CD4-positive, alpha-beta T cell treated with Interleukin-6 at 100 ng/mL for 8 hours (primary cell): ENCODE data around the gene SPHK1.

ENCODE experiments used
- DNase-seq: peaks from one replicate; pipeline ENCODE4 v3.0.0-alpha.2; 2020; ENCODE audit warnings: mixed read lengths, low spot score

SPHK1 gene

DNA sequence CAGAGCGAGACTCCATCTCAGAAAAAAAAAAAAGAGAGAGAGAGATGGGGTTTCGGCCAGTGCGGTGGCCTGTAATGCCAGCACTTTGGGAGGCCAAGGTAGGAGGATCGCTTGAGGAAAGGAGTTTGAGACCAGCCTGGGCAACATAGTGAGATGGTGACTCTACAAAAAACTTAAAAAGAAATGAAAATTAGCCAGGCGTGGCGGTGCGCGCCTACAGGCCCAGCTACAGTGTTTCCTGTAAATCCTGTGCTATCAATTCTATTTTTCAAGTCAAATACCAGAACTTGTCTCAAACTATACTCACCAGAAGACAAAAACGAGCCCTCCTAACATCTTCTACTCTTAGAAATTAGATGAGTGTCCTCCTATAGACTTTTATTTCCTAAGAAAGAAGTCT lies 49.3 kb downstream of the SPHK1 start:
- DNase-seq: no peak

DNA sequence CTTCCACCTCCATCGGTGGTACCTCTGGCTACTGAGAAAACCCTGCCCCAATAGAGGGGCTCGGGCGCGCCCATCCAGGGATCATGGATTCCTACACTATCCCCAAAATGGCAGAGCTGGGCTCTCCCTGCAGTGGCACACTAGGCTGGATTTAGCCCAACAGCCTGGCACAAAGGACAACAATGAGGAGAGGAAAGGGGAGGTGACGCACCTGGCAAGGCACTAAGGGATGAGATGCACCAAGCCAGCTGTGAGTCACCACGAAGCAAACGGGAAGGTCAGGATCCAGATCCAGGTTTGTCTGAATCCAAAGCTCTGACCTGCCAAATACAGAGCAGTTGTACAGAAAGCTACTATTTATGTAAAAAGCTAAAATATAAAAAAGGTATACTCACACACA lies 50.5 kb downstream of the SPHK1 start:
- DNase-seq: no peak

- DNase-seq: no peak
These were observed 51.3 kb downstream of the SPHK1 start for GRCh38 chr17:76435751-76436150.
